Hepatic stellate cell (primary cell): Measurements from ENCODE around the gene MRPS18C.
"Not testable (repeated sequence)": the region's sequence is repeated elsewhere in the genome, so short reads cannot be mapped to it uniquely, and the experiment has no call there.

Source experiments
- DNase-seq: peaks from one replicate; pipeline ENCODE4 v3.0.0; 2011; ENCODE audit warnings: low spot score

MRPS18C gene

GRCh38 chr4:83498187-83498586, 42.3 kb downstream of the MRPS18C start:
- no peak for DNase-seq

GRCh38 chr4:83501671-83502070, 45.8 kb downstream of the MRPS18C start:
- DNase-seq = not testable (repeated sequence)

DNA sequence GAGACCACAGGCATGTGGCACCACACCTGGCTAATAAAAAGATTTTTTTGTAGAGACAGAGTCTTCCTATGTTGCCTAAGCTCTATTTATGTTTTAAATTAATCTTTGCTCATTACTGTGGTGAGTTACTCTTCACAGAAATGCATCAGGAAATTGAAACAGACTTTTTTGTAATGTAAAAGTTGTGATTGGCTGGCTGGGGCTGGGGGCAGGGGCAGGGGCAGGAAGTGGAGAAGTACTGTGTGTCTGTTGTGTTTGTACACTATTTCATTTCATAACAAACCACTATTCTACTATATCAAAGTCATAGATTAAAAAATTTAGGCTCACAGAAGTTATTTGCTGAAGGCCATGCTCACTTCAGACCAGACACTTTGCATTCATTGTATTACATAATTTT, 48.1 kb downstream of the MRPS18C start:
- no peak for DNase-seq

DNA sequence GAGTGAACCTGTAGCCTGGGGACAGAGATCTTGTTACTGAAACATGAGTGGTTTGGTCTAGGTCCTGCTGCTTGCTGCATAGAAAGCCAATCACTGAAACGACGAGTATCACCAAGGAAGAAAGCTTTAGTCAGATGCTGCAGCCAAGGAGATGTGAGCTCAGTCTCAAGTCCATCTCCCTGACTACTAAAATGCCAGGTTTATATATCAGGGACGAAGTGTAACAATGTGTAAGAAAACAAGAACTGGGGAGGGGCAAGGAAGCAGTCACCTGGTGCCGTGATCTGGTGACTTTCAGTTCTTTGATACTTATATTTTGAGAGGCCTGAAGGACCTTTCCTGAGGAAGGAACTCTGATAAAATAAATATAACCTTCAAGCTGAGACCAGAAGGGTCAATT, 48.6 kb downstream of the MRPS18C start:
- no peak for DNase-seq

- no peak for DNase-seq
Measured at GRCh38 chr4:83504996-83505395, 49.1 kb downstream of the MRPS18C start.

GRCh38 chr4:83509156-83509585, 53.3 kb downstream of the MRPS18C start:
- DNase-seq = peak; percentile 36

- no peak for DNase-seq
Measured at GRCh38 chr4:83510442-83510841, 54.6 kb downstream of the MRPS18C start.
